Spleen (tissue), 7 donors: ENCODE results near the gene KLK14.

Experiments used
- POLR2A ChIP-seq, 3 donors: fragments of 450-650 bp; IDR thresholded peaks; one replicate each; pipeline ENCODE4 v1.5.1; 2017; ENCODE audit warnings: antibody characterized with exemption in 3 of 3, mild to moderate bottlenecking in 1 of 3
- TF ChIP-seq, protein P1 (sequence below), 11 experiments: fragments of 200-600 bp in 7 of 11; fragments of 450-650 bp in 4 of 11; sonication (generic) in 4 of 11; IDR thresholded peaks in 8 of 11; conservative IDR thresholded peaks in 3 of 11; 1 replicate in 7 of 11; 2 replicates in 4 of 11; pipeline versions ENCODE4 v1.4.0 to v1.8.0; 2016 to 2021; ENCODE audit warnings: antibody characterized with exemption in 11 of 11, inconsistent platforms in 4 of 11, mild to moderate bottlenecking in 1 of 11
- donor health status: DM: no; HTN: no; CAD: no; lungs with moderate emphysema.
- donor health status: DM: no; HTN: no; CAD: no.
- donor health status: DM: no; HTN: no; CAD: no.

DNA sequence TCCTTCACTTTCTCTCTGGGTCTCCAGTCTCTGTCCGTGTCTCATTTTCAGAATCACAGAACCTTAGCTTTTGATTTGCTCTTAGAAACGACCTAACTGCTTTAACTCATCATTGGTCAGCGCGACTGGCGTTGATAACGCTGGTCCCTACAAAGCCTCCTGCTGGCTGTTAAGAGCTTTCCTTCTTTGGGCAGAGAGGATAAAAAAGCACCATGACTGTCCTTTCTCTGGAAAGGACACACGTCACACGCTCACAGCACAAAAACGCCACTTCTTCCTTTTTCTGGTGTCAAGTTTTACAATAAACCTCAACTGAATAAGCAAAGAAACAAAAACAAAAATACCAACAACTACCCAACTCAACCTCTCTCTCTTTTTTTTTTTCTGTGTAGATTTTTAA lies 46.2 kb downstream of the KLK14 start:
- TF ChIP-seq POLR2A (IDR thresholded peaks at IDR 0.05): no peak
- TF ChIP-seq, protein P1, sequence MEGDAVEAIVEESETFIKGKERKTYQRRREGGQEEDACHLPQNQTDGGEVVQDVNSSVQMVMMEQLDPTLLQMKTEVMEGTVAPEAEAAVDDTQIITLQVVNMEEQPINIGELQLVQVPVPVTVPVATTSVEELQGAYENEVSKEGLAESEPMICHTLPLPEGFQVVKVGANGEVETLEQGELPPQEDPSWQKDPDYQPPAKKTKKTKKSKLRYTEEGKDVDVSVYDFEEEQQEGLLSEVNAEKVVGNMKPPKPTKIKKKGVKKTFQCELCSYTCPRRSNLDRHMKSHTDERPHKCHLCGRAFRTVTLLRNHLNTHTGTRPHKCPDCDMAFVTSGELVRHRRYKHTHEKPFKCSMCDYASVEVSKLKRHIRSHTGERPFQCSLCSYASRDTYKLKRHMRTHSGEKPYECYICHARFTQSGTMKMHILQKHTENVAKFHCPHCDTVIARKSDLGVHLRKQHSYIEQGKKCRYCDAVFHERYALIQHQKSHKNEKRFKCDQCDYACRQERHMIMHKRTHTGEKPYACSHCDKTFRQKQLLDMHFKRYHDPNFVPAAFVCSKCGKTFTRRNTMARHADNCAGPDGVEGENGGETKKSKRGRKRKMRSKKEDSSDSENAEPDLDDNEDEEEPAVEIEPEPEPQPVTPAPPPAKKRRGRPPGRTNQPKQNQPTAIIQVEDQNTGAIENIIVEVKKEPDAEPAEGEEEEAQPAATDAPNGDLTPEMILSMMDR (IDR thresholded peaks at IDR 0.05 in 8 of 11, conservative IDR thresholded peaks at IDR 0.05 in 3 of 11): no peak
